ENCODE data around the gene ACVR1B.

GRCh38 chr12:51907856-51908425, 43.6 kb upstream of the ACVR1B start:
- TF ChIP-seq POLR2A (IDR thresholded peaks at IDR 0.05) (no peak), POLR2AphosphoS5 (IDR thresholded peaks at IDR 0.05; ENCODE audit: insufficient read depth in 1 of 2, low read depth in 1 of 2) (no peak), CTCF (IDR thresholded peaks at IDR 0.05) (no peak)

All from vagina (tissue), 2 donors.